ENCODE data around the gene PVR.
"Not testable (repeated sequence)": the region's sequence is repeated elsewhere in the genome, so short reads cannot be mapped to it uniquely, and the experiment has no call there.

PVR gene

DNA sequence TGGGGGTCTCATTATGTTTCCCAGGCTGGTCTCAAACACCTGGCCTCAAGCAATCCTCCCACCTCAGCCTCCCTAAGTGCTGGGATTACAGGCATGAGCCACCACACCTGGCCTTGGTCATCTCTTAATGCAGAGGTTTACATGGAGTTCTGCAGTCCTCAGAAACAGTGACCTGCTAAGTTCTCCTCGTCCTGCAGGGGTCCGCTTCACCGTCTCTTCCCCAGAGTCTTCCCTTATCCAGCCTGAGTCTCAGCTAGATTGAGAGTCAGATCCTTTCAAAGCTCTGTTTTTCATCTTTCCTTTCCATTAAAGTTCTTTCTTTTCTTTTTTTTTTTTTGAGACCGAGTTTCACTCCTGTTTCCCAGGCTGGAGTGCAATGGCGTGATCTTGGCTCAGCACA, 33.2 kb upstream of the PVR start:
- peaks cover 11% of the 10 kb centered on the region for H3K4me1 Mint-ChIP-seq
- H3K36me3 Mint-ChIP-seq (ENCODE audit: low read depth); DNase-seq; H3K27me3 Mint-ChIP-seq; H3K27ac Mint-ChIP-seq; ATAC-seq; H3K4me3 Mint-ChIP-seq; H3K9me3 Mint-ChIP-seq: not testable (repeated sequence)

DNA sequence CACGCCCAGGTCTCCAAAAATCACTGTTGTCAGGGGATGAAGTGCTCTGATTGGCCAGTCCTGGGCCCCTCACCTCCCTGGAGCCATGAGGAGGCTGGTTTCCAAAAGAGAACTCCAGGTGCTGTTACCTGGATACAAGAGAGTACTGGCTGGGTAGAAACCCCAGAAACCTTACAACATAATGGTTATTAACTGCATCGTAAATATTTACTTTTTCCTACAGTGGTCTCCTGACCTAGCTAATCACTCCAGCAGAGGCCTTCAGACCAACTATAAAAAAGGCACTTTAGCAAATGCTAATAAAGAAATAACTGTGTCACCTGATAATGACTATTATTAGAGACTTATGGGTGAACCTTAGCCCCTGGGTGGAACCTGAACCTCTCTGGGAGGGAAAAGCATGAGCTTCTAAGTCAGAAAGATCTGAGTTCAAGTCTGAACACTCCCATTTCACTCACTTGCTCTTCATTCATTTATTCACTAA, 31.9 kb upstream of the PVR start:
- ATAC-seq (no peak), DNase-seq (no peak)
- Mint-ChIP-seq H3K9me3 (no peaks in the 10 kb centered on the region), H3K27me3 (peaks cover under 1% of the 10 kb centered on the region), H3K27ac (no peak overlapping the region), H3K4me3 (no peak overlapping the region), H3K36me3 (ENCODE audit: low read depth) (no peaks in the 10 kb centered on the region), H3K4me1 (peaks cover 10% of the 10 kb centered on the region)

DNA sequence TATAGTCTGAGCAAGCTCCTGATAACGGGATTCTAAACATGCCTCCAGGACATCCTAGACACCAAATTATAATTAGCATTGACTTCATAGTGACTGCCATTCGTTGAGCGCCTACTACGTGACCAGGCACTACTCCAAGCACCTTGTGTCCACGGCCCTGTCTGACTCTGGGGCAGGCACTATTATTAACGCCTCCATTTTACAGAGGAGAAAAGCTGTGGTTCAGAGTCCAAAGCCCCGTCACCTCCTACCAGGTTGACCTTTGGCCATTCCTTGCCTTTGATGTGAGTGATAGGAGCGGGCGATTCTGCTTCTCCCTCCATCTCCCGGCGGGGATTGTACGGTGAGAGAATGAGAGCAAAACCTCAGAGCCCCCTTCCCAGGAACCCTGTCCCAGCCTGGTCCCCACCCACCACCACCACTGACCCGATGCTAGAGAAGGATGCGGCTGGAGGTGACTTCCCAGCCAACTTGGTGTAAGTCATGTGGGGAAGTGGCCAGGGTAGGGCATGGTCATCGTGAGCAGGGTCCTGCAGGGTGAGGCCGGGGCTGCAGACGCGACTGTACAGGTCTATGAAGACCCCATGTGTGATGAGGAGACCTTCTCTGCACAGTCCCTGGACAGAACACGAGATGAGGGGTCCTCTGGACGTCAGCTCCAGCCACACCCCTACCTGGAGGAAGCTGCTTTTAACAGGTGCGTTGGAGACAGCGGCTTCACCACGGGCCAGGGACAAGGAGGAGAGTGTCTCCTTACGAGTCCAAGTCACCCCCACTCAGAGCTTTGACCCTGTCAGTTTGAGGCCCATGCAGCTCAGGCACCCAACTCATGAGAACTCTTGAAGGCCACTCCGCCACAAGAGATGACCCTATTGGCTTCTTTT, 30.2 kb upstream of the PVR start, which contains the start of gene IGSF23:
Gene IGSF23 (plus strand): TSS at position 269 of the 884 bp plus-strand sequence. CDS start 83 bp downstream, at position 352.
- Mint-ChIP-seq H3K27ac (no peak within 1 kb of the TSS), H3K4me1 (no peaks in the 10 kb centered on the region), H3K36me3 (ENCODE audit: low read depth) (no peaks in the 10 kb centered on the region), H3K27me3 (no peaks in the 10 kb centered on the region), H3K4me3 (no peak within 1 kb of the TSS), H3K9me3 (no peaks in the 10 kb centered on the region)
- DNase-seq (no peak), ATAC-seq (no peak)

DNA sequence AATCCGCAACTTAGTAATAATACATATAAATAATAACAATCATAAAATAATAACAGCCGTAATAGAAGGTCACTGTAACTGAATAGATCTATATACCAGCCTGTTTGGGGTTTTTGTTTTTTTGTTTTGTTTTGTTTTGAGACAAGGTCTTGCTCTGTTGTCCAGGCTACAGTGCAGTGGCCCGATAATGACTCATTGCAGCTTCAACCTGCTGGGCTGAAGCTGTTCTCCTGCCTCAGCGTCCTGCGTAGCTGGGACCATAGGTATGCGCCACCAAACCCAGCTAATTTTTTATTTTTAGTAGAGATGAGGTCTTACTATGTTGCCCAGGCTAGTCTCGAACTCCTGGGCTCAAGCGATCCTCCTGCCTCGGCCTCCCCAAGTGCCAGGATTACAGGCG, 29.4 kb upstream of the PVR start:
- ATAC-seq (no peak), DNase-seq (no peak)

DNA sequence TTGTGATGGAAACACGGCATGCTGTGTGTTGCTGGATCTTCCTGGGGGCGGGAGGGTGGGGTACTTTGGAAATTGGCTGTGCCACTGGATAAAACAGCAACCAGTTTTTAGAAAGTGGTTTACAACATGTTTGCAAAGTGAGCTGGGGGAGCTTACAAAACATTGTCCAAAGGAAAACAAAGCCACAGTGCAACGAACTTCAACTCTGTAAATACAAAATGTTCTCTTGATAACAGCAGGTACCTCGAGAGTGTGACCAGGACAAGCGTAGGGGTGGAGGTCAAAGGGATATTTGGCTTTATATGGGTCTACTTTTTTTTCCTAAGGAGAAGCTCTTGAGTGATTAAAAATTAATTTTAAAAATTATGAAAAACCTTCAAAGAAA, 27.9 kb upstream of the PVR start:
- Mint-ChIP-seq H3K27ac (no peak overlapping the region), H3K4me1 (no peaks in the 10 kb centered on the region), H3K9me3 (no peaks in the 10 kb centered on the region), H3K27me3 (no peaks in the 10 kb centered on the region), H3K36me3 (ENCODE audit: low read depth) (no peaks in the 10 kb centered on the region), H3K4me3 (no peak overlapping the region)
- DNase-seq (no peak), ATAC-seq (no peak)

More for the DNA sequence above, 29.4 kb upstream of the PVR start:
- no peaks in the 10 kb centered on the region for H3K36me3 Mint-ChIP-seq (ENCODE audit: low read depth)
- H3K4me3 Mint-ChIP-seq, result no peak overlapping the region
- no peaks in the 10 kb centered on the region for H3K4me1 Mint-ChIP-seq
- no peaks in the 10 kb centered on the region for H3K27me3 Mint-ChIP-seq
- no peaks in the 10 kb centered on the region for H3K9me3 Mint-ChIP-seq
- no peak overlapping the region for H3K27ac Mint-ChIP-seq

DNA sequence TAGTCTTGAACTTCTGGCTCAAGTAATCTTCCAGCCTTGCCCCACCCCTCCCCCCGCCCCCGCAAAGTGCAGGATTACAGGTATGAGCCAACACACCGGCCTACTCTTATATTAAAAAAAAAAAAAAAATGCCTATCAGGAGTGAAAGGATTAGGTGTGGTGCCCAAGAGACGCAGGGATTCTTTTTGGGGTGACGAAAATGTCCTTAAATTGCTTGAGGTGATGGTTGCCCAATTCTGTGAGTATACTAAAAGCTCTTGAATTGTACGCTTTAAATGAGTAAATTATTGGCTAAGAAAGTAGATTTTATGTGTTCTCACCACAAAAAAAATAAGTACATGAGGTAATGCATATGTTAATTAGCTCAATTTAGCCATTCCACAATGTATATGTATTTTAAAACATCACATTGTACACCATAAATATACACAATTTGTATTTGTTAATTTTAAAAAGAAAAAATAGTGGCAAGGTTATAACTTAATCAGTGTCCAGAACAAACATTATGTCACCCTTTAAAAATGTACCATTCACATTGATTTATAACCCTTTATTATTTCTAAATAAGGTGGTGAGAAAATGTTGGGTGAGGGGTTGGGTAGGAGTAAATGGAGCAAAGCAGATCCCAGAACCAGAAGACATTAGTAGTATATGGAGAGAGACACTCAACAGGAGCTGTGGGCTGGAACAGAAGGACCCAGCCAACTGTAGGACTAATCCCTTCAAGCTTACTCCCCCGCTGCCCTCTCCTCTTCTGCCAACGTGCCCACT, 26.4 kb upstream of the PVR start:
- no peaks in the 10 kb centered on the region for H3K36me3 Mint-ChIP-seq (ENCODE audit: low read depth)
- ATAC-seq, result no peak
- no peak overlapping the region for H3K4me3 Mint-ChIP-seq
- H3K4me1 Mint-ChIP-seq, result no peaks in the 10 kb centered on the region
- no peak for DNase-seq
- H3K9me3 Mint-ChIP-seq, result no peaks in the 10 kb centered on the region
- H3K27ac Mint-ChIP-seq, result no peak overlapping the region
- H3K27me3 Mint-ChIP-seq, result no peaks in the 10 kb centered on the region

DNA sequence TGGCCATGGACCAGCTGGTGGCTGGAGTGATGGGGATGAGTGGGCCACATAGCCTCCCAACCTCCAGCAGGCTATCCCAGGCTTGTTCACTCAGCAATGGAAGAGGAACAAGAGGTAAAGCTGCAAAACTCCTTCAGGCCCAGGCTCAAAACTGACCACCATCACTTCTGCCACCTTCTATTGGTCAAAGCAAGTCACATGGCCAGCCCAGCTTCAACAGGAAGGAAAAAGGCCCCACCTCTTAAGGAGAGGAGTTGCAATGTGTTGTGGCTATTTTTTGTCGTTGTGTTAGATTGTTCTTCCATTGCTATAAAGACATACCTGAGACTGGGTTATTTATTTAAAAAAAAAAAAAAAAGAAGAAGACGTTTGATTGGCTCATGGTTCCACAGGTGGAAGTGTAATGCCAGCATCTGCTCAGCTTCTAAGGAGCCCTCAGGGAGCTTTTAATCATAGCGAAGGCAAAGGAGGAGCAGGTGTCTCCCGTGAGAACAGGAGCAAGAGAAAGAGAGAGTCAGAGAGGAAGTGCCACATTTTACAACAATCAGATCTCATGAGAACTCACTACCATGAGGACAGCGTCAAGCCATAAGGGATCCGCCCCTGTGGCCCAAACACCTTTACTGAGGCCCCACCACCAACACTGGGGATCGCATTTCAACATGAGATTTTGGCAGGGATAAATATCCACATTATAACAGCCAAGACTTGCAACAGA, 24.9 kb upstream of the PVR start:
- Mint-ChIP-seq H3K4me3 (no peak overlapping the region), H3K4me1 (no peaks in the 10 kb centered on the region), H3K36me3 (ENCODE audit: low read depth) (no peaks in the 10 kb centered on the region), H3K27ac (no peak overlapping the region), H3K9me3 (no peaks in the 10 kb centered on the region), H3K27me3 (peaks cover 2% of the 10 kb centered on the region)
- ATAC-seq (no peak), DNase-seq (no peak)

DNA sequence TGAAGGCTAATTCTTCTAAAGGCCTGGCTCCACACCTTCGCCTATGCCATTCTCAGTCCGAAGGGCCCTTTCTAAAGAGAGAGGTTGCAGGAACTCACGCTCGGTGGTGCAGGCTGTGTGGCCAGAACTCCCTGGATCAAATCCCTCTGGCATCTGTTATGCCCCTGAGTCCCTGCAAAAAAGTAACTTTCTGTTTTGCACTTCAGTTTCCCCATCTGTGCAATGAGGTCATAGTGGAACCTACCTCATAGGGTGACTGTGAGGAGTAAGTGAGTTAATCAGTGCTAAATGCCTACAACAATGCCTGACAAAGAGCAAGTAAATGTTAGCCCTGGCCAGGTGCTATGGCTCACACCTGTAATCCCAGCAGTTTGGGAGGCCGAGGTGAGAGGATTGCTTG, 23.0 kb upstream of the PVR start:
- H3K27ac Mint-ChIP-seq, result no peak overlapping the region
- ATAC-seq (no peak), DNase-seq (no peak)
- no peak overlapping the region for H3K4me3 Mint-ChIP-seq
- no peaks in the 10 kb centered on the region for H3K9me3 Mint-ChIP-seq
- peaks cover 4% of the 10 kb centered on the region for H3K27me3 Mint-ChIP-seq
- H3K36me3 Mint-ChIP-seq (ENCODE audit: low read depth), result no peaks in the 10 kb centered on the region
- no peaks in the 10 kb centered on the region for H3K4me1 Mint-ChIP-seq

DNA sequence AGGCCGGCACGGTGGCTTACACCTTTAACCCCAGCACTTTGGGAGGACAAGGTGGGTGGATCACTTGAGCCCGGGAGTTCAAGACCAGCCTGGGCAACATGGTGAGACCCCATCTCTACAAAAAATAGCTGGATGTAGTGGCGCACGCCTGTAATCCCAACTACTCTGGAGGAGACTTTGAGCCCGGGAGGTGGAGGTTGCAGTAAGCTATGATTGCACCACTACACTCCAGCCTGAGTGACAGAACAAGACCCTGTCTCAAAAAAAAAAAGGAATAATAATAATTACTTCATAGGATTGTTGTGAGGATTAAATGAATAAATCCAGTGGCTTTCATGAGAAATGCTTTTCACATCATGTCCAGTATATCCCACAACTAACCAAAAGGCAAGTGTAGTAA, 22.3 kb upstream of the PVR start:
- H3K4me3 Mint-ChIP-seq, result no peak overlapping the region
- H3K9me3 Mint-ChIP-seq, result no peaks in the 10 kb centered on the region
- H3K4me1 Mint-ChIP-seq, result no peaks in the 10 kb centered on the region
- no peaks in the 10 kb centered on the region for H3K36me3 Mint-ChIP-seq (ENCODE audit: low read depth)
- H3K27me3 Mint-ChIP-seq, result peaks cover 11% of the 10 kb centered on the region
- DNase-seq (no peak), ATAC-seq (no peak)
- no peak overlapping the region for H3K27ac Mint-ChIP-seq

DNA sequence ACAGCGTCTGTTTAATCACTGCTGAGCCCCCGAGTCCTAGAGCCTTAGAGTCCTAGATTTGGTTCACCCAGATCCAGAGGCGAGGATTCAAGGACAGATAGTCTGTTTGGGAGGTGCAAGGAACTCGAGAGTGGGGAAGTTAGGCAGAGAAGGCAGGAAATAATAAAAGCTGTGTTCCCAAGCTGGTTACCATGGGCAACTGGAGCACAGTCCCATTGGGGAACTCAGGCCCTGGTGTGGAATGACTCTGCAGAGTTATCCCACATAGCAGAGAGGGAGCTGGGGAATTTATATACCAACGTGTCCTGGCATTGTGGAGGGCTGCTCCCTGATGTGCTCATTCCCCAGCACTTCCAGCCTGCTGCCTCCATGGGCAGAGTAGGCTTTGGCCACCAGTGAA, 20.6 kb upstream of the PVR start:
- Mint-ChIP-seq H3K36me3 (ENCODE audit: low read depth) (no peaks in the 10 kb centered on the region), H3K27me3 (peaks cover 18% of the 10 kb centered on the region)

DNA sequence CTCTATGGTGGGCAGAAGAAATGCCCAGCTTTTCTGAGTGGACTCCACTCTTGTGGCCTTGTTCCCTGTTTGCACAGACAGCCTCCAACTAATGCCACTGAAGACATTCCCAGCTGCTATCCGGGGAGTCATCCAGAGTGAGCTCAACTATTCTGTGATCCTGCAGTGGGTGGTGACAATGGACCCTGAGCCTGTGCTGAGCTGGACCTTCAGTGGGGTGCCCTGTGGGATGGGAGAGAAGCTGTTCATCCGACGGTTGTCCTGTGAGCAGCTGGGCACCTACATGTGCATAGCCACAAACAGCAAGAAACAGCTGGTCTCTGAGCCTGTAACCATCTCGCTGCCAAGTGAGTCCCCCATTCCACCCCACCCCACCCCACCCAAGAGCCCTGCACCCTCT, 20.1 kb upstream of the PVR start:
- Mint-ChIP-seq H3K36me3 (ENCODE audit: low read depth) (no peaks in the 10 kb centered on the region), H3K27me3 (peaks cover 18% of the 10 kb centered on the region), H3K4me1 (no peaks in the 10 kb centered on the region), H3K4me3 (no peak overlapping the region), H3K27ac (no peak overlapping the region), H3K9me3 (no peaks in the 10 kb centered on the region)
- ATAC-seq (no peak), DNase-seq (no peak)

More for the DNA sequence above, 20.6 kb upstream of the PVR start:
- no peak for ATAC-seq
- Mint-ChIP-seq H3K9me3 (no peaks in the 10 kb centered on the region), H3K27ac (no peak overlapping the region), H3K4me1 (no peaks in the 10 kb centered on the region), H3K4me3 (no peak overlapping the region)
- no peak for DNase-seq

DNA sequence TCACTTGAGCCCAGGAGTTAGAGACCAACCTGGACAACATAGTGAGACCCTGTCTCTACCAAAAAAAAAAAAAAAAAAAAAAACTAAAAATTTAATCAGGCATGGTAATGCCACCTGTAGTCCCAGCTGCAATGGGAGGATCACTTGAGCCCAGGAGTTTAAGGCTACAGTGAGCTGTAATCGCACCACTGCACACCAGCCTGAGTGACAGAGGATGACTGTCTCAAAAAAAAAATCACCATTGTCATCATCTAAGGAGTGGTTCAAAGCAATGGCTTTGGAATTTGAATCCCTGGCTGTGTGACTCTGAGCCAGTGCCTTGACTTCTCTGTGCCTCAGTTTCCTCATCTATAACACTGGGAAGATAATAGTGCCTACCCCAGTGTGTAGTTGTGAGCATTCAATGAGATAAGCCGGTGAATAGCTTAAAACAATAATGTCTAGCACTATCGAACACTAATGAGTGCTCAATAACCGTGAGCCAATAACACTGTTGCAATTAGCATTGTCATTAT, 18.8 kb upstream of the PVR start:
- H3K27ac Mint-ChIP-seq, result no peak overlapping the region
- H3K9me3 Mint-ChIP-seq, result no peaks in the 10 kb centered on the region
- no peak overlapping the region for H3K4me3 Mint-ChIP-seq
- peaks cover 18% of the 10 kb centered on the region for H3K27me3 Mint-ChIP-seq
- H3K4me1 Mint-ChIP-seq, result no peaks in the 10 kb centered on the region
- ATAC-seq (no peak), DNase-seq (no peak)
- no peaks in the 10 kb centered on the region for H3K36me3 Mint-ChIP-seq (ENCODE audit: low read depth)

DNA sequence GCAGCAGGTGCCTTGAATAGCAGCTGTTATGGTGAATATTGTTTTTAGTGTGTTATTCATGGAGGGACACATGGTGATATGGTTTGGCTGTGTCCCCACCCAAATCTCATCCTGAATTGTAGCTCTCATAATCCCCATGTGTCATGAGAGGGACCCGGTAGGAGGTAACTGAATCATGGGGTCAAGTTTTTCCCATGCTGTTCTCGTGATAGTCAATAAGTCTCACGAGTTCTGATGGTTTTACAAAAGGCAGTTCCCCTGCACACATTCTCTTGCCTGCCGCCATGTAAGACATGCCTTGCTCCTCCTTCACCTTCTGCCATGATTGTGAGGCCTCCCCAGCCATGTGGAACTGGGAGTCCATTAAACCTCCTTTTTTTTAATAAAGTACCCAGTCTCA, 18.1 kb upstream of the PVR start:
- not testable (repeated sequence) for H3K36me3 Mint-ChIP-seq (ENCODE audit: low read depth); DNase-seq; H3K9me3 Mint-ChIP-seq; ATAC-seq; H3K27ac Mint-ChIP-seq; H3K4me1 Mint-ChIP-seq; H3K4me3 Mint-ChIP-seq
- H3K27me3 Mint-ChIP-seq, result peaks cover 18% of the 10 kb centered on the region

DNA sequence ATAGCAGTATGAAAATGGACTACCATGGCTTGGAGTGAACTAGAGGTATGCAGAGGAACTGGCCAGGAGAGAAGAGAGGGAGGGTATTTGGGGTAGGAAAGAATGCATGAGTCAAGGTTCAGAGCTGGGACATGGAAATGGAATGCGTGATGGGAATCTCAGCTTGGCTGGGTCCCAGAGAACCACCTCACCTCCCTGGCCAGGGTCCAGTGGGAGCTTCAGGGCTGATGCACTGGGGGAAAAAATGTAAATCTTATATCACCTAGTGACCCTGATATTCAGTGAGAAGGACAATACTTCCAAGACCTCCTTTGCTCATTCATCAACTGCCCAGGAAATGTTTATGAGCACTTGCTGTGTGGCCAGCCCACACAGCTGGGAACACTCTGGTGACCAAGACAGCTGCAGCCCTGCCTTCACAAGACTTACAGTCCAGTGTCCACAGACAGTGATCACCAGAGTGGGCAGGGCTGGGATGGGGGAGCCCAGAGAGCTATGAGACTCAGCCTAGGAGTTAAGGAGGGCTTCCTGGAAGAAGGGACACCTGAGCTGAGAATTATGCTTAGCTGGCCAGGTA, 17.6 kb upstream of the PVR start:
- no peak for DNase-seq

More for the DNA sequence above, 17.6 kb upstream of the PVR start:
- ATAC-seq, result no peak
- Mint-ChIP-seq H3K27me3 (peaks cover 18% of the 10 kb centered on the region), H3K27ac (no peak overlapping the region), H3K4me1 (no peaks in the 10 kb centered on the region), H3K36me3 (ENCODE audit: low read depth) (no peaks in the 10 kb centered on the region), H3K9me3 (no peaks in the 10 kb centered on the region), H3K4me3 (no peak overlapping the region)
